Parathyroid adenoma (tissue), 2 donors: ENCODE results near the gene CAMK1D.

ENCODE experiments used
- H2AFZ ChIP-seq: fragments of 300-600 bp; sonication (generic); one replicate; pipeline ENCODE4 v1.7.0; 2017; ENCODE audit warnings: antibody characterized with exemption, mild to moderate bottlenecking
- H3K27ac ChIP-seq: fragments of 300-600 bp; sonication (generic); one replicate; pipeline ENCODE4 v1.7.0; 2017
- H3K27me3 ChIP-seq: fragments of 300-600 bp; sonication (generic); one replicate; pipeline ENCODE4 v1.7.0; 2017; ENCODE audit warnings: low read length; ENCODE audit not compliant: control insufficient read depth, insufficient read depth
- H3K36me3 ChIP-seq: fragments of 300-600 bp; sonication (generic); one replicate; pipeline ENCODE4 v1.7.0; 2017; ENCODE audit warnings: low read length; ENCODE audit not compliant: control insufficient read depth, insufficient read depth
- H3K4me1 ChIP-seq: fragments of 300-600 bp; sonication (generic); one replicate; pipeline ENCODE4 v1.7.0; 2017; ENCODE audit warnings: control low read depth
- H3K4me2 ChIP-seq: fragments of 300-600 bp; sonication (generic); one replicate; pipeline ENCODE4 v1.7.0; 2017; ENCODE audit warnings: low read length
- H3K4me3 ChIP-seq: fragments of 300-600 bp; sonication (generic); one replicate; pipeline ENCODE4 v1.7.0; 2017; ENCODE audit warnings: low read depth, low read length
- H3K79me2 ChIP-seq: fragments of 300-600 bp; sonication (generic); one replicate; pipeline ENCODE4 v1.7.0; 2017; ENCODE audit warnings: control low read depth
- H3K9ac ChIP-seq: fragments of 300-600 bp; sonication (generic); one replicate; pipeline ENCODE4 v1.7.0; 2017; ENCODE audit warnings: mild to moderate bottlenecking
- H3K9me3 ChIP-seq: fragments of 300-600 bp; sonication (generic); one replicate; pipeline ENCODE4 v1.7.0; 2017; ENCODE audit warnings: low read length; ENCODE audit not compliant: control insufficient read depth
- CTCF ChIP-seq: fragments of 300-600 bp; sonication (generic); IDR thresholded peaks from one replicate; pipeline ENCODE4 v1.7.0; 2017; ENCODE audit warnings: antibody characterized with exemption, mild to moderate bottlenecking
- donor health status: primary hyperparathyroidism.

CAMK1D gene

GRCh38 chr10:12663863-12664262 lies 314.5 kb downstream of the CAMK1D start:
- H3K9me3 ChIP-seq = no peaks in the 10 kb centered on the region
- no peak overlapping the region for H3K9ac ChIP-seq
- no peak overlapping the region for H3K4me2 ChIP-seq
- no peaks in the 10 kb centered on the region for H3K4me1 ChIP-seq
- H3K4me3 ChIP-seq = no peak overlapping the region
- no peak overlapping the region for H3K27ac ChIP-seq
- H3K79me2 ChIP-seq = no peaks in the 10 kb centered on the region
- H3K36me3 ChIP-seq = no peaks in the 10 kb centered on the region
- TF ChIP-seq CTCF = no peak
- H3K27me3 ChIP-seq = no peaks in the 10 kb centered on the region
- no peak overlapping the region for H2AFZ ChIP-seq

- Histone ChIP-seq H3K4me1 (no peaks in the 10 kb centered on the region), H3K36me3 (no peaks in the 10 kb centered on the region), H3K9me3 (no peaks in the 10 kb centered on the region), H3K27ac (no peak overlapping the region), H3K9ac (no peak overlapping the region), H3K27me3 (no peaks in the 10 kb centered on the region), H3K79me2 (no peaks in the 10 kb centered on the region), H3K4me2 (no peak overlapping the region), H3K4me3 (no peak overlapping the region), H2AFZ (no peak overlapping the region)
- no peak for TF ChIP-seq CTCF
Measured at GRCh38 chr10:12665501-12665900, 316.2 kb downstream of the CAMK1D start.

GRCh38 chr10:12667052-12667451 lies 317.7 kb downstream of the CAMK1D start:
- H3K4me1 ChIP-seq = no peaks in the 10 kb centered on the region

GRCh38 chr10:12668634-12669033 lies 319.3 kb downstream of the CAMK1D start:
- H3K27me3 ChIP-seq = no peaks in the 10 kb centered on the region
- H3K36me3 ChIP-seq = no peaks in the 10 kb centered on the region
- H3K4me2 ChIP-seq = no peak overlapping the region
- no peaks in the 10 kb centered on the region for H3K9me3 ChIP-seq
- H3K9ac ChIP-seq = no peak overlapping the region
- H3K27ac ChIP-seq = no peak overlapping the region
- no peak overlapping the region for H2AFZ ChIP-seq
- no peaks in the 10 kb centered on the region for H3K79me2 ChIP-seq
- H3K4me1 ChIP-seq = no peaks in the 10 kb centered on the region
- no peak overlapping the region for H3K4me3 ChIP-seq
- no peak for TF ChIP-seq CTCF

More at GRCh38 chr10:12667052-12667451, 317.7 kb downstream of the CAMK1D start:
- no peaks in the 10 kb centered on the region for H3K36me3 ChIP-seq
- TF ChIP-seq CTCF = no peak
- H3K27ac ChIP-seq = no peak overlapping the region
- H3K79me2 ChIP-seq = no peaks in the 10 kb centered on the region
- no peaks in the 10 kb centered on the region for H3K27me3 ChIP-seq
- no peaks in the 10 kb centered on the region for H3K9me3 ChIP-seq
- H3K9ac ChIP-seq = no peak overlapping the region
- H3K4me2 ChIP-seq = no peak overlapping the region
- no peak overlapping the region for H3K4me3 ChIP-seq
- H2AFZ ChIP-seq = no peak overlapping the region

GRCh38 chr10:12670004-12670403 lies 320.7 kb downstream of the CAMK1D start:
- no peak overlapping the region for H2AFZ ChIP-seq
- no peaks in the 10 kb centered on the region for H3K4me1 ChIP-seq
- H3K9me3 ChIP-seq = no peaks in the 10 kb centered on the region
- H3K27ac ChIP-seq = no peak overlapping the region
- no peak overlapping the region for H3K9ac ChIP-seq
- no peak for TF ChIP-seq CTCF
- no peaks in the 10 kb centered on the region for H3K36me3 ChIP-seq
- no peaks in the 10 kb centered on the region for H3K79me2 ChIP-seq
- H3K27me3 ChIP-seq = no peaks in the 10 kb centered on the region
- no peak overlapping the region for H3K4me3 ChIP-seq
- no peak overlapping the region for H3K4me2 ChIP-seq
